H1 (cell line): ENCODE measurements around the gene DMGDH. TPM values are rescaled to one million over a fixed set of nuclear protein-coding genes. Genes with fewer than 3 reads are reported as not detected.

Experiments used
- CTCF ChIA-PET: fragments of 300-600 bp; sonication (Branson Sonifier 250); formaldehyde crosslinking; loops from one replicate; lab custom pipeline; 2021; ENCODE audit not compliant: partially characterized antibody; lab: Charles Lee
- POLR2A ChIA-PET: fragments of 300-600 bp; sonication (Branson Sonifier 250); formaldehyde crosslinking; loops from one replicate; lab custom pipeline; 2021; ENCODE audit warnings: inconsistent platforms; ENCODE audit not compliant: partially characterized antibody; lab: Charles Lee
- DNase-seq, 2 experiments: peaks; one replicate each; pipeline versions ENCODE4 v3.0.0 to v3.0.0-alpha.2; 2010 to 2022; ENCODE audit warnings: low spot score in 2 of 2, low read depth in 1 of 2, mixed read lengths in 1 of 2
- FAIRE-seq: peaks from 2 replicates; lab custom pipeline; 2011; peaks lifted over from hg19 to GRCh38; lab: Jason Lieb, UNC
- H2AFZ ChIP-seq: 2 replicates; pipeline ENCODE4 v1.8.1; 2012; ENCODE audit warnings: low read length, inconsistent platforms
- H2AK5ac ChIP-seq: 2 replicates; pipeline ENCODE4 v1.6.1; 2013; ENCODE audit warnings: low read depth, low read length
- H2BK120ac ChIP-seq: replicated peaks from 2 replicates; pipeline ENCODE3; 2013; ENCODE audit warnings: low read depth, low read length, inconsistent platforms
- H2BK12ac ChIP-seq: 2 replicates; pipeline ENCODE4 v1.6.1; 2013; ENCODE audit warnings: low read depth, low read length
- H2BK15ac ChIP-seq: 2 replicates; pipeline ENCODE4 v1.6.1; 2013; ENCODE audit warnings: low read length
- H2BK20ac ChIP-seq: 2 replicates; pipeline ENCODE4 v1.6.1; 2013; ENCODE audit warnings: low read length
- H2BK5ac ChIP-seq: 2 replicates; pipeline ENCODE4 v1.6.1; 2013; ENCODE audit warnings: low read depth, low read length
- H3K14ac ChIP-seq: 2 replicates; pipeline ENCODE4 v1.6.1; 2013; ENCODE audit warnings: inconsistent platforms; ENCODE audit not compliant: insufficient read length
- H3K18ac ChIP-seq: 2 replicates; pipeline ENCODE4 v1.6.1; 2013; ENCODE audit warnings: low read length; ENCODE audit errors: extremely low read depth
- H3K23ac ChIP-seq: 2 replicates; pipeline ENCODE4 v1.6.1; 2013; ENCODE audit warnings: inconsistent platforms; ENCODE audit not compliant: insufficient read length
- H3K23me2 ChIP-seq: 2 replicates; pipeline ENCODE4 v1.6.1; 2013; ENCODE audit warnings: low read depth, low read length
- H3K27ac ChIP-seq: 2 replicates; pipeline ENCODE4 v1.6.1; 2011; ENCODE audit warnings: low read depth, low read length, inconsistent platforms
- H3K27me3 ChIP-seq, 4 experiments: replicated peaks in 1 of 4; 1 replicate in 1 of 4; 2 replicates in 3 of 4; pipeline versions ENCODE4 v1.6.1 to v1.8.1; 2011 to 2013; ENCODE audit warnings: low read length in 3 of 4, mild to moderate bottlenecking in 3 of 4, inconsistent platforms in 2 of 4, mixed read lengths in 2 of 4, moderate library complexity in 1 of 4; ENCODE audit not compliant: control insufficient read depth in 3 of 4, insufficient read depth in 3 of 4; ENCODE audit errors: extremely low read depth in 1 of 4
- H3K36me3 ChIP-seq, 4 experiments: 2 replicates each; pipeline versions ENCODE4 v1.6.1 to v1.8.1; 2011 to 2013; ENCODE audit warnings: mild to moderate bottlenecking in 4 of 4, low read length in 3 of 4, moderate library complexity in 2 of 4, control low read depth in 1 of 4, inconsistent platforms in 1 of 4; ENCODE audit not compliant: insufficient read depth in 4 of 4, control insufficient read depth in 2 of 4
- H3K4ac ChIP-seq: replicated peaks from 2 replicates; pipeline ENCODE3; 2013; ENCODE audit warnings: low read length, low read depth, mixed read lengths, inconsistent platforms; ENCODE audit not compliant: insufficient read length
- H3K4me1 ChIP-seq, 4 experiments: replicated peaks in 1 of 4; 1 replicate in 1 of 4; 2 replicates in 3 of 4; pipeline versions ENCODE4 v1.6.1 to v1.8.1; 2011 to 2013; ENCODE audit warnings: low read length in 3 of 4, inconsistent platforms in 2 of 4, mixed read lengths in 1 of 4; ENCODE audit not compliant: insufficient read depth in 4 of 4, control insufficient read depth in 3 of 4
- H3K4me2 ChIP-seq, 2 experiments: 2 replicates each; pipeline versions ENCODE4 v1.6.1 to v1.8.1; 2011 to 2013; ENCODE audit warnings: low read depth in 2 of 2, low read length in 2 of 2, control low read depth in 1 of 2, inconsistent platforms in 1 of 2, mild to moderate bottlenecking in 1 of 2; ENCODE audit not compliant: insufficient read depth in 1 of 2
- H3K4me3 ChIP-seq, 4 experiments: fragments of 200-600, 300-600 bp in 1 of 4; sonication (generic), shearing (Covaris generic), sonication (Bioruptor Twin) in 1 of 4; 2 replicates each; pipeline versions ENCODE4 v1.5.1 to v1.8.1; 2011 to 2016; ENCODE audit warnings: low read length in 4 of 4, low read depth in 3 of 4, control low read depth in 2 of 4, inconsistent platforms in 2 of 4, mild to moderate bottlenecking in 2 of 4, mixed read lengths in 1 of 4, moderate library complexity in 1 of 4; ENCODE audit not compliant: insufficient read depth in 2 of 4; ENCODE audit errors: extremely low read depth in 1 of 4
- H3K56ac ChIP-seq: replicated peaks from 2 replicates; pipeline ENCODE3; 2013; ENCODE audit warnings: low read depth, mild to moderate bottlenecking, mixed read lengths, low read length, inconsistent platforms; ENCODE audit not compliant: insufficient read length
- H3K79me1 ChIP-seq: 2 replicates; pipeline ENCODE4 v1.6.1; 2013; ENCODE audit warnings: low read depth, low read length, control low read depth
- H3K79me2 ChIP-seq, 2 experiments: 2 replicates each; pipeline versions ENCODE4 v1.6.1 to v1.8.1; 2012 to 2013; ENCODE audit warnings: low read length in 2 of 2, mild to moderate bottlenecking in 2 of 2, inconsistent platforms in 1 of 2; ENCODE audit not compliant: insufficient read depth in 2 of 2, control insufficient read depth in 1 of 2
- H3K9ac ChIP-seq, 4 experiments: replicated peaks in 1 of 4; 1 replicate in 1 of 4; 2 replicates in 3 of 4; pipeline versions ENCODE4 v1.6.1 to v1.8.1; 2011 to 2013; ENCODE audit warnings: low read depth in 3 of 4, low read length in 3 of 4, control low read depth in 2 of 4, mild to moderate bottlenecking in 2 of 4, moderate library complexity in 2 of 4, inconsistent platforms in 1 of 4; ENCODE audit errors: extremely low read depth in 1 of 4
- H3K9me3 ChIP-seq, 2 experiments: 2 replicates each; pipeline versions ENCODE4 v1.6.1 to v1.8.1; 2012 to 2013; ENCODE audit warnings: mild to moderate bottlenecking in 2 of 2, moderate library complexity in 2 of 2, control low read depth in 1 of 2, inconsistent platforms in 1 of 2, low read depth in 1 of 2, low read length in 1 of 2, mixed read lengths in 1 of 2; ENCODE audit not compliant: insufficient read depth in 2 of 2
- H4K20me1 ChIP-seq, 2 experiments: replicated peaks in 1 of 2; 2 replicates each; pipeline versions ENCODE3 to v1.8.1; 2011 to 2013; ENCODE audit warnings: inconsistent platforms in 2 of 2, low read length in 2 of 2, mild to moderate bottlenecking in 1 of 2; ENCODE audit not compliant: insufficient read depth in 2 of 2, control insufficient read depth in 1 of 2
- H4K5ac ChIP-seq: 2 replicates; pipeline ENCODE4 v1.6.1; 2013; ENCODE audit warnings: low read length, low read depth, mixed read lengths, inconsistent platforms; ENCODE audit not compliant: insufficient read length
- H4K8ac ChIP-seq: 2 replicates; pipeline ENCODE4 v1.8.0; 2013; ENCODE audit warnings: mild to moderate bottlenecking, moderate library complexity, low read length, inconsistent platforms; ENCODE audit not compliant: insufficient read depth; ENCODE audit errors: extremely low read depth
- H4K91ac ChIP-seq: replicated peaks from 2 replicates; pipeline ENCODE3; 2013; ENCODE audit warnings: low read length, mixed read lengths, inconsistent platforms; ENCODE audit not compliant: insufficient read length
- BRCA1 ChIP-seq: IDR thresholded peaks from 2 replicates; pipeline ENCODE4 v1.6.1; 2012; ENCODE audit warnings: low read depth, low read length, improper control_type of control experiment
- CREB1 ChIP-seq: IDR thresholded peaks from 2 replicates; pipeline ENCODE4 v1.6.1; 2012; ENCODE audit warnings: inconsistent platforms
- CTBP2 ChIP-seq: IDR thresholded peaks from 2 replicates; pipeline ENCODE4 v1.7.0; 2011; ENCODE audit warnings: borderline replicate concordance, mild to moderate bottlenecking, moderate library complexity, mixed read lengths, low read length; ENCODE audit not compliant: insufficient read depth, insufficient read length
- GTF2F1 ChIP-seq: IDR thresholded peaks from 2 replicates; pipeline ENCODE4 v1.6.1; 2012; ENCODE audit warnings: low read depth, low read length, improper control_type of control experiment, borderline replicate concordance
- JUN ChIP-seq: IDR thresholded peaks from 2 replicates; pipeline ENCODE4 v1.6.1; 2011; ENCODE audit warnings: low read depth, mild to moderate bottlenecking, improper control_type of control experiment, low read length
- JUND ChIP-seq: IDR thresholded peaks from 2 replicates; pipeline ENCODE4 v1.6.1; 2011; ENCODE audit warnings: mild to moderate bottlenecking, improper control_type of control experiment, low read length
- MAFK ChIP-seq: IDR thresholded peaks from 2 replicates; pipeline ENCODE4 v1.6.1; 2012; ENCODE audit warnings: low read depth, mild to moderate bottlenecking, improper control_type of control experiment, low read length
- SIRT6 ChIP-seq: IDR thresholded peaks from one replicate; pipeline ENCODE4 v1.7.1; 2012; ENCODE audit warnings: low read length, inconsistent platforms
- SP1 ChIP-seq: IDR thresholded peaks from 2 replicates; pipeline ENCODE4 v1.6.1; 2011; ENCODE audit warnings: low read depth, low read length
- SP4 ChIP-seq: IDR thresholded peaks from 2 replicates; pipeline ENCODE4 v1.6.1; 2012; ENCODE audit warnings: low read length, inconsistent platforms
- SUZ12 ChIP-seq: fragments of 200-600 bp; sonication (generic); IDR thresholded peaks from 2 replicates; pipeline ENCODE4 v1.6.1; 2012; ENCODE audit warnings: mild to moderate bottlenecking, inconsistent platforms, low read length, moderate library complexity, mixed read lengths
- TCF12 ChIP-seq: IDR thresholded peaks from 2 replicates; pipeline ENCODE4 v1.6.1; 2011; ENCODE audit warnings: low read depth, mild to moderate bottlenecking, low read length
- ZNF274 ChIP-seq: IDR thresholded peaks from 2 replicates; pipeline ENCODE4 v1.7.0; 2012; ENCODE audit warnings: low read length, borderline replicate concordance; ENCODE audit errors: extremely low read depth
- WGBS, 2 experiments: shearing (Covaris generic) in 1 of 2; methylation state at CpG; one replicate each; pipeline versions ENCODE4 v1.1.6 to v1.1.7; 2013 to 2015; ENCODE audit warnings: low lambda C conversion rate in 2 of 2, mixed read lengths in 2 of 2, inconsistent platforms in 1 of 2, low coverage in 1 of 2, missing lambda C conversion rate in 1 of 2; ENCODE audit not compliant: insufficient replicate concordance in 2 of 2, insufficient coverage in 1 of 2, insufficient read length in 1 of 2; ENCODE audit errors: extremely low coverage in 1 of 2, missing lambda C conversion rate in 1 of 2; 5-methylcytosine and 5-hydroxymethylcytosine counted together
- polyA plus RNA-seq, 7 experiments: library from polyadenylated mRNA; depleted of rRNA in 3 of 7; stranded (reverse) in 5 of 7; unstranded in 2 of 7; fragments of >200 nt in 5 of 7; fragments of 200-250 nt in 2 of 7; gene quantifications; 1 replicate in 5 of 7; 2 replicates in 1 of 7; 4 replicates in 1 of 7; pipeline versions ENCODE4 v1.2.1 to v1.2.3, GENCODE V29; 2011 to 2013; ENCODE audit warnings: missing spikeins in 2 of 7, mixed read lengths in 2 of 7
- total RNA-seq: library from RNA; stranded (reverse); fragmentation: NEBNext Ultra II Directional; extraction: Animal tissue kit (Norgen Biotek cat#: 25700); gene quantifications from 2 replicates; pipeline ENCODE4 v1.2.1, GENCODE V29; 2021
- TF ChIP-seq, protein P1 (sequence below): IDR thresholded peaks from 2 replicates; pipeline ENCODE4 v1.6.1; 2011; ENCODE audit warnings: low read depth, mild to moderate bottlenecking, low read length; ENCODE audit not compliant: insufficient read depth

Gene DMGDH
- total and polyA plus RNA-seq, 2 of the 8 experiments (the other 6 are each of a cell fraction or from before 2014, with no cell fraction given), result 0.15 TPM; not detected in 1

DNA sequence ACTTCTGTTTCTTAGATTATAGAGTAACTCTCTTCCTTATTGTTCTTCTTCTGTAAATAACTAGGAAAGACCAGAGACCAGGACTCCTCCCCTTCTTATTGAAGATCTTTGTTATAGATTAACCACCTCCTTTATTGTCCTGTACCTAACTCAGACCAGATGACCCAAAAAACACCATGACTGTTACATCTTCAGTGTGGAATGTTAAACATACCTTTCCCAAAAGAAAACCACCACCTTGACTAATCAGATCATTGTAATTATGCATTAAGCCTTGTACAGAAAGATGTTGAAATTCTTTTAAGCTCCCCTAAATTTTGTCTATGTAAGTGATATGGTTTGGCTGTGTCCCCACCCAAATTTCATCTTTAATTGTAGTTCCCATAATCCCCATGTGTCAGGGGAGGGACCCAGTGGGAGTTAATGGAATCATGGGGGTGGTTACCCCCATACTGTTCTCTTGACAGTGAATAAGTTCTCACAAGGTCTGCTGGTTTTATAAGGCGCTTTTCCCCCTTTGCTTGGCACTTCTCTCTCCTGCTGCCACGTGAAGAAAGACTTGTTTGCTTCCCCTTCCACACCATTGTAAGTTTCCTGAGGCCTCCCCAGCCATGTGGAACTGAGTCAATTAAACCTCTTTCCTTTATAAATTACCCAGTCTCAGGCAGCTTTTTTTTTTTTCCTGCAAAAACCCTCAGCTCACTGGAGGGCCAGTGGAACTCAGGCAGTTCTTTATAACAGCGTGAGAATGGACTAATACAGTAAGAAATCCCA, 110.6 kb downstream of the DMGDH start:
- Histone ChIP-seq H4K5ac (no peak overlapping the region), H2BK12ac (no peak overlapping the region), H3K79me2 (no peaks in the 10 kb centered on the region), H3K79me1 (no peaks in the 10 kb centered on the region), H2BK15ac (no peak overlapping the region), H3K23ac (no peak overlapping the region), H3K9ac (no peak overlapping the region), H3K56ac (no peak overlapping the region), H3K36me3 (no peaks in the 10 kb centered on the region), H4K8ac (no peak overlapping the region), H4K20me1 (no peaks in the 10 kb centered on the region), H2BK120ac (no peak overlapping the region), H3K9me3 (no peaks in the 10 kb centered on the region), H3K27me3 (no peaks in the 10 kb centered on the region), H3K4me1 (no peaks in the 10 kb centered on the region), H3K18ac (no peak overlapping the region), H3K4me2 (no peak overlapping the region), H3K14ac (no peak overlapping the region), H3K27ac (no peak overlapping the region), H3K4me3 (no peak overlapping the region), H2AK5ac (no peak overlapping the region), H2BK20ac (no peak overlapping the region), H2AFZ (no peak overlapping the region), H3K23me2 (no peaks in the 10 kb centered on the region), H4K91ac (no peak overlapping the region), H2BK5ac (no peak overlapping the region), H3K4ac (no peak overlapping the region)
- WGBS, 2 experiments, result 77% methylated on average over 3 of the region's 3 CpGs; no CpG with 5 or more reads in 1 of the 2 experiments
- FAIRE-seq (no peak), DNase-seq (no peak)
- CTCF ChIA-PET, result interaction anchor here (7.8 kb wide), 1 partner anchor 60 kb away, joined by 101 read pairs; no protein-coding TSS in a partner anchor
- POLR2A ChIA-PET, result no interaction called here
- TF ChIP-seq SP1 (no peak), CTBP2 (no peak), JUN (no peak), CREB1 (no peak), TCF12 (no peak), SP4 (no peak), SIRT6 (no peak), ZNF274 (no peak), JUND (no peak), GTF2F1 (no peak), BRCA1 (no peak), SUZ12 (no peak), MAFK (no peak)
- TF ChIP-seq, protein P1, sequence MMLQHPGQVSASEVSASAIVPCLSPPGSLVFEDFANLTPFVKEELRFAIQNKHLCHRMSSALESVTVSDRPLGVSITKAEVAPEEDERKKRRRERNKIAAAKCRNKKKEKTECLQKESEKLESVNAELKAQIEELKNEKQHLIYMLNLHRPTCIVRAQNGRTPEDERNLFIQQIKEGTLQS, result no peak
